ENCODE measurements around the gene WDR27.
"Not testable (repeated sequence)": the region's sequence is repeated elsewhere in the genome, so short reads cannot be mapped to it uniquely, and the experiment has no call there.

Gene WDR27

GRCh38 chr6:169467755-169468154, 234.1 kb downstream of the WDR27 start:
- not testable (repeated sequence) for DNase-seq

- DNase-seq, result not testable (repeated sequence)
These were observed 235.6 kb downstream of the WDR27 start for GRCh38 chr6:169466256-169466655.

GRCh38 chr6:169457762-169458161, 244.1 kb downstream of the WDR27 start:
- no peak for DNase-seq

GRCh38 chr6:169456840-169457239, 245.0 kb downstream of the WDR27 start:
- DNase-seq, result no peak

GRCh38 chr6:169455470-169455869, 246.4 kb downstream of the WDR27 start:
- DNase-seq, result no peak

- no peak for DNase-seq
These were observed 247.0 kb downstream of the WDR27 start for GRCh38 chr6:169454872-169455204.

- no peak for DNase-seq
These were observed 247.5 kb downstream of the WDR27 start for GRCh38 chr6:169454204-169454871.

GRCh38 chr6:169452869-169453620, 248.8 kb downstream of the WDR27 start:
- no peak for DNase-seq

- no peak for DNase-seq
These were observed 249.5 kb downstream of the WDR27 start for GRCh38 chr6:169452117-169452868.

GRCh38 chr6:169451065-169451838, 250.6 kb downstream of the WDR27 start:
- no peak for DNase-seq

GRCh38 chr6:169450097-169450496, 251.7 kb downstream of the WDR27 start:
- no peak for DNase-seq

GRCh38 chr6:169449221-169449620, 252.6 kb downstream of the WDR27 start:
- no peak for DNase-seq

GRCh38 chr6:169445661-169446581, 255.9 kb downstream of the WDR27 start:
- DNase-seq, result no peak

GRCh38 chr6:169445227-169445626, 256.6 kb downstream of the WDR27 start:
- DNase-seq, result no peak

GRCh38 chr6:169441292-169441691, 260.5 kb downstream of the WDR27 start:
- no peak for DNase-seq

GRCh38 chr6:169439710-169440109, 262.1 kb downstream of the WDR27 start:
- no peak for DNase-seq

GRCh38 chr6:169434554-169434953, 267.3 kb downstream of the WDR27 start:
- DNase-seq, result not testable (repeated sequence)

- DNase-seq, result no peak
These were observed 272.8 kb downstream of the WDR27 start for GRCh38 chr6:169429001-169429400.

- no peak for DNase-seq
These were observed 273.3 kb downstream of the WDR27 start for GRCh38 chr6:169428532-169428931.

- DNase-seq, result no peak
These were observed 274.0 kb downstream of the WDR27 start for GRCh38 chr6:169427856-169428255.

- DNase-seq, result no peak
These were observed 275.2 kb downstream of the WDR27 start for GRCh38 chr6:169426611-169427010.
